GM23338 (cell line): Measurements from ENCODE around the gene EFTUD2. TPM values are rescaled to one million over a fixed set of nuclear protein-coding genes. Genes with fewer than 3 reads are reported as not detected.

ENCODE experiments used
- microRNA-seq: library from miRNA; unstranded; fragments of <30 nt; microRNA quantifications from one replicate; pipeline ENCODE4, GENCODE V29; 2017
- polyA plus RNA-seq: library from polyadenylated mRNA; unstranded; fragments of >200 nt; fragmentation: Nextera tagmentation; extraction: Ambion mirVana; gene quantifications from 2 replicates; pipeline ENCODE4 v1.2.1, GENCODE V29; 2016
- small RNA-seq: library from RNA; depleted of rRNA; stranded (forward); fragments of <200 nt; gene quantifications from one replicate; pipeline ENCODE3, GENCODE V24; 2014; ENCODE audit warnings: low replicate concordance
- total RNA-seq: library from RNA; depleted of rRNA; stranded (reverse); fragments of >200 nt; shearing (Covaris generic); gene quantifications from 2 replicates; pipeline ENCODE4 v1.2.3, GENCODE V29; 2014; rRNA removed

The EFTUD2 gene
- total and polyA plus RNA-seq, 2 experiments from 2014 or later: 61.6 to 196 TPM

Small RNA genes within 50 kb of the gene (microRNA-seq; reads per million reads assigned to microRNA genes)
- 2.2 reads per million, percentile 2 among the genes with 10 or more reads in this experiment for gene MIR6783

Small RNA genes within 50 kb of the gene (small RNA-seq; reads per million reads assigned to genes)
- gene CCDC103: not detected
- not detected for gene MIR6783
- gene RN7SL405P: not detected

Other genes starting within 250 kb of the EFTUD2 start
- 17.2 and 23.8 TPM in 2 replicates for gene MEIOC, start 243.0 kb downstream of the EFTUD2 start, total RNA-seq
- 2.1 and 3.2 TPM in 2 replicates for gene MEIOC, start 243.0 kb downstream of the EFTUD2 start, polyA plus RNA-seq
- gene CCDC43, start 209.7 kb downstream of the EFTUD2 start, total RNA-seq: 29.8 and 35.2 TPM in 2 replicates
- gene CCDC43, start 209.7 kb downstream of the EFTUD2 start, polyA plus RNA-seq: 44.5 and 55.3 TPM in 2 replicates
- 13.0 and 16.4 TPM in 2 replicates for gene DBF4B, start 190.8 kb downstream of the EFTUD2 start, total RNA-seq
- 9.4 and 9.9 TPM in 2 replicates for gene DBF4B, start 190.8 kb downstream of the EFTUD2 start, polyA plus RNA-seq
- gene ADAM11, start 140.5 kb downstream of the EFTUD2 start, total RNA-seq: 4.4 and 4.7 TPM in 2 replicates
- gene ADAM11, start 140.5 kb downstream of the EFTUD2 start, polyA plus RNA-seq: 0.54 and 0.55 TPM in 2 replicates
- 87.8 and 99.2 TPM in 2 replicates for gene GJC1, start 69.2 kb downstream of the EFTUD2 start, total RNA-seq
- 32.0 and 34.7 TPM in 2 replicates for gene GJC1, start 69.2 kb downstream of the EFTUD2 start, polyA plus RNA-seq
- gene HIGD1B, start 51.6 kb downstream of the EFTUD2 start, total RNA-seq: not detected in 2 replicates
- not detected in 2 replicates for gene HIGD1B, start 51.6 kb downstream of the EFTUD2 start, polyA plus RNA-seq
- 4.0 and 5.1 TPM in 2 replicates for gene GFAP, start 16.1 kb upstream of the EFTUD2 start, total RNA-seq
- 0.15 and 0.73 TPM in 2 replicates for gene GFAP, start 16.1 kb upstream of the EFTUD2 start, polyA plus RNA-seq
- gene KIF18B, start 48.3 kb upstream of the EFTUD2 start, total RNA-seq: 27.1 and 28.4 TPM in 2 replicates
- gene KIF18B, start 48.3 kb upstream of the EFTUD2 start, polyA plus RNA-seq: 13.5 and 14.1 TPM in 2 replicates
- 4.9 and 14.4 TPM in 2 replicates for gene C1QL1, start 68.9 kb upstream of the EFTUD2 start, total RNA-seq
- gene C1QL1, start 68.9 kb upstream of the EFTUD2 start, polyA plus RNA-seq: 4.3 and 6.8 TPM in 2 replicates
- 51.3 and 57.2 TPM in 2 replicates for gene DCAKD, start 152.2 kb upstream of the EFTUD2 start, total RNA-seq
- 23.7 and 28.7 TPM in 2 replicates for gene DCAKD, start 152.2 kb upstream of the EFTUD2 start, polyA plus RNA-seq
- gene NMT1, start 161.9 kb upstream of the EFTUD2 start, total RNA-seq: 80.9 and 95.6 TPM in 2 replicates
- 298 and 327 TPM in 2 replicates for gene NMT1, start 161.9 kb upstream of the EFTUD2 start, polyA plus RNA-seq
- gene PLCD3, start 233.1 kb upstream of the EFTUD2 start, total RNA-seq: 15.9 and 32.1 TPM in 2 replicates
- 3.0 and 5.7 TPM in 2 replicates for gene PLCD3, start 233.1 kb upstream of the EFTUD2 start, polyA plus RNA-seq
- gene ACBD4, start 236.2 kb upstream of the EFTUD2 start, total RNA-seq: 5.1 and 6.7 TPM in 2 replicates
- gene ACBD4, start 236.2 kb upstream of the EFTUD2 start, polyA plus RNA-seq: 4.5 and 5.1 TPM in 2 replicates
- 10.9 and 11.9 TPM in 2 replicates for gene HEXIM1, start 249.0 kb upstream of the EFTUD2 start, total RNA-seq
- gene HEXIM1, start 249.0 kb upstream of the EFTUD2 start, polyA plus RNA-seq: 9.2 and 9.7 TPM in 2 replicates